ENCODE data around the gene TTLL5. TPM values are rescaled to one million over a fixed set of nuclear protein-coding genes. Genes with fewer than 3 reads are reported as not detected.

TTLL5 gene
- total and polyA plus RNA-seq, 2 donors (not counting 1 experiment from before 2014, with no cell fraction given) = 16.1 to 23.8 TPM

DNA sequence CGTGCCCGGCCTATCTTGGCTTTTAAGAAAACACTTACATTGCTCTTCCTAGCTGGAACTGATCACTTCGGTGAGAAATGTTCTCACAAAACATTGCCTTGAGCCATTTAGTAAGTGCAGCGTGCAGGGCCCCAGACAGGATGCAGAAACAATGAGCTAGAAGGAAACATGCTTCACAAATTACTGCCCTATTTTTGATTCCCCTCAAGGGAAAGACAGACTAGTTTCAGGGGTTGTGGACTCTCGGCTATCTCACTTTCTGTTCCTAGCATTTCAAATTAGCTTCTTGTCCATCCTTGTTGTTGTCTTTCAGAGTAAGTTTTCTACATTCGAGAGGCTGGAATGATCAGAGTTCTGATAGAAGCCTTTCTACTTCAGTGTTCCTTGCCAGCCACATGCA, 299.2 kb downstream of the TTLL5 start:
- Histone ChIP-seq H3K27me3 (ENCODE audit: control insufficient read depth, insufficient read depth, low read length) (no peaks in the 10 kb centered on the region), H2AFZ (ENCODE audit: low read length) (no peak overlapping the region), H3K9me3 (ENCODE audit: control insufficient read depth, insufficient read depth, low read depth, low read length) (no peaks in the 10 kb centered on the region), H3K4me3 (replicated peaks in 1 of 4; ENCODE audit: control extremely low read depth in 1 of 4, insufficient read depth in 1 of 4, low read depth in 3 of 4, low read length in 4 of 4) (no peak overlapping the region), H4K20me1 (ENCODE audit: control insufficient read depth, extremely low read depth, insufficient read depth, low read length) (no peaks in the 10 kb centered on the region), H3K27ac (ENCODE audit: insufficient read depth, low read length) (no peak overlapping the region), H3K4me2 (ENCODE audit: extremely low read depth, insufficient read depth, low read length) (no peak overlapping the region), H3K79me2 (ENCODE audit: control insufficient read depth, insufficient read depth, low read length) (no peaks in the 10 kb centered on the region), H3K36me3 (ENCODE audit: control insufficient read depth, insufficient read depth, low read length) (no peaks in the 10 kb centered on the region), H3K9ac (ENCODE audit: insufficient read depth, low read length) (no peak overlapping the region), H3K4me1 (ENCODE audit: control insufficient read depth, extremely low read depth, insufficient read depth, low read length) (no peaks in the 10 kb centered on the region)
- TF ChIP-seq, protein P1, sequence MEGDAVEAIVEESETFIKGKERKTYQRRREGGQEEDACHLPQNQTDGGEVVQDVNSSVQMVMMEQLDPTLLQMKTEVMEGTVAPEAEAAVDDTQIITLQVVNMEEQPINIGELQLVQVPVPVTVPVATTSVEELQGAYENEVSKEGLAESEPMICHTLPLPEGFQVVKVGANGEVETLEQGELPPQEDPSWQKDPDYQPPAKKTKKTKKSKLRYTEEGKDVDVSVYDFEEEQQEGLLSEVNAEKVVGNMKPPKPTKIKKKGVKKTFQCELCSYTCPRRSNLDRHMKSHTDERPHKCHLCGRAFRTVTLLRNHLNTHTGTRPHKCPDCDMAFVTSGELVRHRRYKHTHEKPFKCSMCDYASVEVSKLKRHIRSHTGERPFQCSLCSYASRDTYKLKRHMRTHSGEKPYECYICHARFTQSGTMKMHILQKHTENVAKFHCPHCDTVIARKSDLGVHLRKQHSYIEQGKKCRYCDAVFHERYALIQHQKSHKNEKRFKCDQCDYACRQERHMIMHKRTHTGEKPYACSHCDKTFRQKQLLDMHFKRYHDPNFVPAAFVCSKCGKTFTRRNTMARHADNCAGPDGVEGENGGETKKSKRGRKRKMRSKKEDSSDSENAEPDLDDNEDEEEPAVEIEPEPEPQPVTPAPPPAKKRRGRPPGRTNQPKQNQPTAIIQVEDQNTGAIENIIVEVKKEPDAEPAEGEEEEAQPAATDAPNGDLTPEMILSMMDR (conservative IDR thresholded peaks at IDR 0.05 in 1 of 2, IDR thresholded peaks at IDR 0.05 in 1 of 2; ENCODE audit: low read depth in 1 of 2, low read length in 2 of 2) = no peak
- TF ChIP-seq EZH2 (IDR thresholded peaks at IDR 0.05; ENCODE audit: low read length, missing control alignments) = no peak
- DNase-seq (ENCODE audit: low read depth in 2 of 2) = no peak

DNA sequence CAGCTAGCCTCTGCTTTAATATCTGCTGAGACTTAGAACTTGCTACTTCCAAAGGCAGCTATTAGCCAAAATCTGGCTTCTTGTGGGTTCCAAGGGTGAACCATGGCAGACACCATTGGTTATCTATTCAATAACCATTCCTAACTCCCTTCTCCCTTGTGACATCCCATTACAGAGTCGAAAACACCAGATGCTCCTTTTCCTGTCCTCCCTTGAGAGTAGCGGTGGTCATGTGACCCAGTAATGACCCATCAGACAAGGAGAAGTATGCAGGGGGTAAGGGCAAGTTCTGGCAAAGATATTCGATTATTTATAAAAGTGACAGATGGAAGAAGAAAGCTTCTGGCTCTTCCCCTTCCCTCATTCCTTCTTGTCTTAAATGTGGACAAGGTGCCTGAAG, 300.6 kb downstream of the TTLL5 start:
- Histone ChIP-seq H3K4me1 (ENCODE audit: control insufficient read depth, extremely low read depth, insufficient read depth, low read length) (no peaks in the 10 kb centered on the region), H3K27me3 (ENCODE audit: control insufficient read depth, insufficient read depth, low read length) (no peaks in the 10 kb centered on the region), H4K20me1 (ENCODE audit: control insufficient read depth, extremely low read depth, insufficient read depth, low read length) (no peaks in the 10 kb centered on the region), H3K9me3 (ENCODE audit: control insufficient read depth, insufficient read depth, low read depth, low read length) (no peaks in the 10 kb centered on the region), H3K27ac (ENCODE audit: insufficient read depth, low read length) (no peak overlapping the region), H3K9ac (ENCODE audit: insufficient read depth, low read length) (no peak overlapping the region), H2AFZ (ENCODE audit: low read length) (no peak overlapping the region), H3K4me2 (ENCODE audit: extremely low read depth, insufficient read depth, low read length) (no peak overlapping the region), H3K79me2 (ENCODE audit: control insufficient read depth, insufficient read depth, low read length) (no peaks in the 10 kb centered on the region), H3K4me3 (replicated peaks in 1 of 4; ENCODE audit: control extremely low read depth in 1 of 4, insufficient read depth in 1 of 4, low read depth in 3 of 4, low read length in 4 of 4) (no peak overlapping the region), H3K36me3 (ENCODE audit: control insufficient read depth, insufficient read depth, low read length) (no peaks in the 10 kb centered on the region)
- no peak for DNase-seq (ENCODE audit: low read depth in 2 of 2)
- TF ChIP-seq, protein P1 (conservative IDR thresholded peaks at IDR 0.05 in 1 of 2, IDR thresholded peaks at IDR 0.05 in 1 of 2; ENCODE audit: low read depth in 1 of 2, low read length in 2 of 2) = no peak
- no peak for TF ChIP-seq EZH2 (IDR thresholded peaks at IDR 0.05; ENCODE audit: low read length, missing control alignments)

DNA sequence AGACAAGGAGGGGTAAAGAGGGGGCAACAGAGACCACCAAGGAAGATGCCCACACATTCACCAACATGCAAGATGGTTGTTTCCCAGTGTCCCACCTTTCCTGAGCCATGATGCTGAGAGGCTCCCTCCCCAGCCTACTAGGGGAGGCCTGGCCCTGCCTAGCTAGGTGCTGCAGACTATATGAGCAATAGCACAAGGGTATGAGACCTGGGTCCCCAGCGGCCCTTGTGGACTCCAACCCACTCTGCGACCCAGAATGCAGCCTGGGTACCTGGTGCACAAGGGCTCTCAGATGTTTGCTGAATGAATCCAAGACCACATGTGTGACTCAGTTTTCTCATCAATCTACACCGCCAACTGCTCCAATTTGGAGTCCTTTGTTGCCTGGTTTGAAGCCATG, 306.8 kb downstream of the TTLL5 start:
- no peak overlapping the region for H3K27ac ChIP-seq (ENCODE audit: insufficient read depth, low read length)
- no peak overlapping the region for H2AFZ ChIP-seq (ENCODE audit: low read length)
- no peak overlapping the region for H3K4me2 ChIP-seq (ENCODE audit: extremely low read depth, insufficient read depth, low read length)
- H3K4me3 ChIP-seq (replicated peaks in 1 of 4; ENCODE audit: control extremely low read depth in 1 of 4, insufficient read depth in 1 of 4, low read depth in 3 of 4, low read length in 4 of 4) = no peak overlapping the region
- TF ChIP-seq, protein P1 (conservative IDR thresholded peaks at IDR 0.05 in 1 of 2, IDR thresholded peaks at IDR 0.05 in 1 of 2; ENCODE audit: low read depth in 1 of 2, low read length in 2 of 2) = no peak
- no peak for TF ChIP-seq EZH2 (IDR thresholded peaks at IDR 0.05; ENCODE audit: low read length, missing control alignments)
- H3K9ac ChIP-seq (ENCODE audit: insufficient read depth, low read length) = no peak overlapping the region
- no peaks in the 10 kb centered on the region for H3K27me3 ChIP-seq (ENCODE audit: control insufficient read depth, insufficient read depth, low read length)
- no peaks in the 10 kb centered on the region for H4K20me1 ChIP-seq (ENCODE audit: control insufficient read depth, extremely low read depth, insufficient read depth, low read length)
- H3K79me2 ChIP-seq (ENCODE audit: control insufficient read depth, insufficient read depth, low read length) = no peaks in the 10 kb centered on the region
- H3K9me3 ChIP-seq (ENCODE audit: control insufficient read depth, insufficient read depth, low read depth, low read length) = no peaks in the 10 kb centered on the region
- peaks cover 2% of the 10 kb centered on the region for H3K4me1 ChIP-seq (ENCODE audit: control insufficient read depth, extremely low read depth, insufficient read depth, low read length)
- no peaks in the 10 kb centered on the region for H3K36me3 ChIP-seq (ENCODE audit: control insufficient read depth, insufficient read depth, low read length)
- DNase-seq (ENCODE audit: low read depth in 2 of 2) = peak in 1 of 2 donors; percentile 17
